GM12875 (cell line): ENCODE measurements around the gene MFSD6.

ENCODE experiments used
- H3K4me3 ChIP-seq: one replicate; pipeline ENCODE4 v1.5.1; 2011; ENCODE audit warnings: low read depth, low read length, control low read depth
- CTCF ChIP-seq: IDR thresholded peaks from 2 replicates; pipeline ENCODE4 v1.5.1; 2011; ENCODE audit warnings: low read depth, mild to moderate bottlenecking, control low read depth, inconsistent platforms, low read length, moderate library complexity, borderline replicate concordance; ENCODE audit not compliant: insufficient read depth

The MFSD6 gene

GRCh38 chr2:190405995-190406394 is 2.2 kb upstream of the MFSD6 start:
- H3K4me3 ChIP-seq: no peak overlapping the region
- TF ChIP-seq CTCF: no peak

DNA sequence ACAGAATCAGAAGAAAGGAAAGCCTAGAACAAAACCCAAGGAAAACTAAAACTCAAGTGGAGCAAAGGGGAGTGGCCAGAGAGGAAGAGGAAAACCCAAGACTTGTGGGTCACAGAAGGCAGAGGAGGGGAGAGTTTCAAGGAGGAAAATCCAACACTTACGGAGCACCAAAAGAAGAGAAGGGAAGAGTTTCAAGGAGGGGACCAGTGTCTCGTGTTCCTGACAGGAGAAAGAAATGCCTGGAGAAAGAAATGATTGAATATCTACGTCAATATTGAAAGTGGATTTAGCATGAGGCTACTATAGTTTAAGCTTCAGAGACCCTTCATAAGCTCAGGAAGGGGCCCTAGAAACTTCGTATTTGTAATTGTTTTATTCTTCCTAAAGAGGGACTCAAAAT is 1.4 kb upstream of the MFSD6 start:
- no peak for TF ChIP-seq CTCF
- H3K4me3 ChIP-seq: no peak overlapping the region

DNA sequence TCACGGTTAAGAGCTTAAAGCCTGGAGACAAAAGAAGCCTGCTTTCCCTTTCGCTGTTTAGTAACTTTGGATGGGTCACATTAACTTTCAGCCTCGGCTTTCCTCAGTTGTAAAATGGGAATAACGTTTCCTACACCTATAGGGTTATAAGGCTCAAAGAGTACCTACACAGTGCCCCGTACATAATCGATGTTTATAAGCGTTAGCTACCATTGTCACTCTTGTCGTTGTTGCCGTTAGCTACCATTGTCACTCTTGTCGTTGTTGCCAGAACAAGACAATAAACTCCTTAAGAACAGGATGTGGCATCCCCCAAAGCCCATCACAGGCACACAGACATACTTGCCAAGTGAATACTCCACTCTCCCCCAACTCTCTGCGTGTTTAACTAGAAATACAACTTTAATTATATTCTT is 901 bp upstream of the MFSD6 start:
- peak overlapping the region; percentile 81 for H3K4me3 ChIP-seq
- no peak for TF ChIP-seq CTCF

- H3K4me3 ChIP-seq: peak overlapping the region; percentile 81
- 0 out of 2 replicates have a peak, but pooled peaks have one; percentile 7 for TF ChIP-seq CTCF
Observed at GRCh38 chr2:190408538-190409271, 550 bp downstream of the MFSD6 start.

DNA sequence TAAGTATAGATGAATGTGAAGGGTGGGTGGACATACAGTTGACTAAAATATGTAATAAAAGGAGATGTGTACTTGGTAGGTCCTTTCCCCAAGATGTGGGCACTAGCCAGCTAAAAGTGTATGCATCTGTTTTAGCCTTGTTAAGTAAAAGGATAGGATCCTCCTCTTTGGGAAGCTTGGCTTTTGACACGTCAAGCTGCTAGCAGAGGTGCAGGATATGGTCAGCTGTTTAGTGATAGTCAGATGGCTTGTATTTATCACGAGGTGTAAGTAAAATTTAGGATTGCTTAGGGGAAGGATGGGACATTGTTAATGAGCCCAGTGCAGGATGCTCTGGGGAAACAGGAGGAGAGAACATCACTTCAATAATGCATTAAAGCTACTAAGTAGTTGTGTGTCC is 1.5 kb downstream of the MFSD6 start:
- H3K4me3 ChIP-seq: no peak overlapping the region
- no peak for TF ChIP-seq CTCF

GRCh38 chr2:190410166-190410565 is 2.0 kb downstream of the MFSD6 start:
- TF ChIP-seq CTCF: no peak
- H3K4me3 ChIP-seq: no peak overlapping the region

DNA sequence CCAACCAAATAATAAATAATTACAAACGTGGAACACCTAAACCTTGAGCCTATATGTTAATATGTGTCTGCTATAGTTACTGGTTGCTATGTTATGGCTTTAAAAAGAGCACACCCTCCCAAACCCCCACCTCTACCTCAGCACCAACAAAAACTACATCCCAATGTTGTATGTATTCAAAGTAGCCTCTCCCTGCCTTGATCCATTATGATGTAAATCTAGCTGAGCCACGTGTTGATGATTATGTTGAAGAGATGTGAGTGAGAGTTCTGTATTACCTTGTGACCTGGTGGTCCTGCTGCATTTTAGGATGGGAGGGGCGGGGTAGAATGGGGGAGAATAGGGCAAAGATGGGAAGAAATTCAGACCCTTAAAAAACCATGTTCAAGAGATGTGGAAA is 4.8 kb downstream of the MFSD6 start:
- no peak for TF ChIP-seq CTCF
- H3K4me3 ChIP-seq: no peak overlapping the region
